ENCODE measurements around the gene GUCY1A2. TPM values are rescaled to one million over a fixed set of nuclear protein-coding genes. Genes with fewer than 3 reads are reported as not detected.
"Not testable (repeated sequence)": the region's sequence is repeated elsewhere in the genome, so short reads cannot be mapped to it uniquely, and the experiment has no call there.

GUCY1A2 gene, protein sequence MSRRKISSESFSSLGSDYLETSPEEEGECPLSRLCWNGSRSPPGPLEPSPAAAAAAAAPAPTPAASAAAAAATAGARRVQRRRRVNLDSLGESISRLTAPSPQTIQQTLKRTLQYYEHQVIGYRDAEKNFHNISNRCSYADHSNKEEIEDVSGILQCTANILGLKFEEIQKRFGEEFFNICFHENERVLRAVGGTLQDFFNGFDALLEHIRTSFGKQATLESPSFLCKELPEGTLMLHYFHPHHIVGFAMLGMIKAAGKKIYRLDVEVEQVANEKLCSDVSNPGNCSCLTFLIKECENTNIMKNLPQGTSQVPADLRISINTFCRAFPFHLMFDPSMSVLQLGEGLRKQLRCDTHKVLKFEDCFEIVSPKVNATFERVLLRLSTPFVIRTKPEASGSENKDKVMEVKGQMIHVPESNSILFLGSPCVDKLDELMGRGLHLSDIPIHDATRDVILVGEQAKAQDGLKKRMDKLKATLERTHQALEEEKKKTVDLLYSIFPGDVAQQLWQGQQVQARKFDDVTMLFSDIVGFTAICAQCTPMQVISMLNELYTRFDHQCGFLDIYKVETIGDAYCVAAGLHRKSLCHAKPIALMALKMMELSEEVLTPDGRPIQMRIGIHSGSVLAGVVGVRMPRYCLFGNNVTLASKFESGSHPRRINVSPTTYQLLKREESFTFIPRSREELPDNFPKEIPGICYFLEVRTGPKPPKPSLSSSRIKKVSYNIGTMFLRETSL
- polyA plus RNA-seq (2013, experiment 1 of 2), result 0.50 TPM
- polyA plus RNA-seq (2013, experiment 2 of 2), result 0.50 TPM

- H2BK5ac ChIP-seq (ENCODE audit: low read length), result no peak within 1 kb of the TSS
- peak within 1 kb of the TSS; percentile 47 to 86 for H3K4me3 ChIP-seq (ENCODE audit: low read length in 2 of 2)
- H3K9ac ChIP-seq (ENCODE audit: low read depth, low read length, poor library complexity), result peak within 1 kb of the TSS; percentile 44
- H3K27me3 ChIP-seq (ENCODE audit: control insufficient read depth in 3 of 3, insufficient read depth in 3 of 3, low read depth in 1 of 3, low read length in 3 of 3), result peaks cover 0 to 11% (median 3%) of the 10 kb centered on the region in 3 experiments
- DNase-seq (ENCODE audit: low spot score), result peak; percentile 38
- WGBS, 2 donors (ENCODE audit: extremely low coverage in 2 of 2, insufficient read length in 2 of 2, insufficient replicate concordance in 1 of 2), result no CpG with 5 or more reads among the region's 67 CpGs
- H2BK120ac ChIP-seq (ENCODE audit: low read depth, low read length), result no peak within 1 kb of the TSS
- H2AFZ ChIP-seq (ENCODE audit: low read length), result peak within 1 kb of the TSS; percentile 86
- H3K4ac ChIP-seq (ENCODE audit: low read length), result no peak within 1 kb of the TSS
- H4K8ac ChIP-seq (ENCODE audit: low read depth, low read length), result no peak within 1 kb of the TSS
- H3K4me2 ChIP-seq (ENCODE audit: insufficient read depth, low read length, poor library complexity, severe bottlenecking), result peak within 1 kb of the TSS; percentile 92
- H2BK15ac ChIP-seq (ENCODE audit: low read length), result peak within 1 kb of the TSS; percentile 85
- H2AK5ac ChIP-seq (ENCODE audit: low read depth, low read length), result no peak within 1 kb of the TSS
- H4K91ac ChIP-seq (ENCODE audit: low read depth, low read length, poor library complexity), result no peak within 1 kb of the TSS
- H3K14ac ChIP-seq (ENCODE audit: low read length), result peak within 1 kb of the TSS; percentile 4
- no peak within 1 kb of the TSS for H3K27ac ChIP-seq (replicated peaks; ENCODE audit: low read length)
- no peaks in the 10 kb centered on the region for H3K79me1 ChIP-seq (ENCODE audit: low read depth, low read length)
- H3K9me3 ChIP-seq (replicated peaks in 1 of 2; ENCODE audit: control insufficient read depth in 2 of 2, insufficient read depth in 1 of 2, low read depth in 1 of 2, low read length in 2 of 2), result no peaks in the 10 kb centered on the region
- no peaks in the 10 kb centered on the region for H3K36me3 ChIP-seq (replicated peaks in 1 of 2; ENCODE audit: control insufficient read depth in 2 of 2, insufficient read depth in 2 of 2, low read length in 2 of 2)
- peaks cover 3 to 9% of the 10 kb centered on the region in 2 donors for H3K4me1 ChIP-seq (ENCODE audit: control insufficient read depth in 2 of 2, insufficient read depth in 1 of 2, low read depth in 1 of 2, low read length in 2 of 2)
- H3K23ac ChIP-seq (ENCODE audit: low read depth, low read length, poor library complexity), result no peak within 1 kb of the TSS
- no peak within 1 kb of the TSS for H2BK12ac ChIP-seq (ENCODE audit: low read length)
- H3K18ac ChIP-seq (ENCODE audit: low read length), result peak within 1 kb of the TSS; percentile 91
Measured at GRCh38 chr11:107018219-107018901, at the start of gene GUCY1A2. Gene GUCY1A2 (minus strand): TSS chr11:107018476. CDS start chr11:107018055, 421 bp downstream.

- Histone ChIP-seq H3K14ac (ENCODE audit: low read length) (no peak overlapping the region), H3K27ac (replicated peaks; ENCODE audit: low read length) (no peak overlapping the region), H3K9me3 (replicated peaks in 1 of 2; ENCODE audit: control insufficient read depth in 2 of 2, insufficient read depth in 1 of 2, low read depth in 1 of 2, low read length in 2 of 2) (peaks cover 3 to 15% of the 10 kb centered on the region in 2 donors), H3K4me3 (ENCODE audit: low read length in 2 of 2) (no peak overlapping the region), H3K9ac (ENCODE audit: low read depth, low read length, poor library complexity) (no peak overlapping the region), H3K23ac (ENCODE audit: low read depth, low read length, poor library complexity) (no peak overlapping the region), H3K4me1 (ENCODE audit: control insufficient read depth in 2 of 2, insufficient read depth in 1 of 2, low read depth in 1 of 2, low read length in 2 of 2) (no peaks in the 10 kb centered on the region), H4K8ac (ENCODE audit: low read depth, low read length) (no peak overlapping the region), H2BK120ac (ENCODE audit: low read depth, low read length) (no peak overlapping the region), H3K4ac (ENCODE audit: low read length) (no peak overlapping the region), H3K36me3 (replicated peaks in 1 of 2; ENCODE audit: control insufficient read depth in 2 of 2, insufficient read depth in 2 of 2, low read length in 2 of 2) (no peaks in the 10 kb centered on the region), H2BK12ac (ENCODE audit: low read length) (no peak overlapping the region), H4K91ac (ENCODE audit: low read depth, low read length, poor library complexity) (no peak overlapping the region), H3K4me2 (ENCODE audit: insufficient read depth, low read length, poor library complexity, severe bottlenecking) (no peak overlapping the region), H2AK5ac (ENCODE audit: low read depth, low read length) (no peak overlapping the region), H3K79me1 (ENCODE audit: low read depth, low read length) (no peaks in the 10 kb centered on the region), H2BK15ac (ENCODE audit: low read length) (no peak overlapping the region), H2AFZ (ENCODE audit: low read length) (no peak overlapping the region), H3K27me3 (ENCODE audit: control insufficient read depth in 3 of 3, insufficient read depth in 3 of 3, low read depth in 1 of 3, low read length in 3 of 3) (no peaks in the 10 kb centered on the region), H2BK5ac (ENCODE audit: low read length) (no peak overlapping the region), H3K18ac (ENCODE audit: low read length) (no peak overlapping the region)
- WGBS, 2 donors (ENCODE audit: extremely low coverage in 2 of 2, insufficient read length in 2 of 2, insufficient replicate concordance in 1 of 2), result no CpG with 5 or more reads among the region's 1 CpG
- no peak for DNase-seq (ENCODE audit: low spot score)
Measured at GRCh38 chr11:107054391-107054790, 36.1 kb upstream of the GUCY1A2 start.

- no CpG with 5 or more reads among the region's 4 CpGs for WGBS, 2 donors (ENCODE audit: extremely low coverage in 2 of 2, insufficient read length in 2 of 2, insufficient replicate concordance in 1 of 2)
- H2AFZ ChIP-seq (ENCODE audit: low read length); H2BK12ac ChIP-seq (ENCODE audit: low read length); H4K8ac ChIP-seq (ENCODE audit: low read depth, low read length); H3K4ac ChIP-seq (ENCODE audit: low read length); H3K9ac ChIP-seq (ENCODE audit: low read depth, low read length, poor library complexity); H3K14ac ChIP-seq (ENCODE audit: low read length); DNase-seq (ENCODE audit: low spot score); H3K4me1 ChIP-seq (ENCODE audit: control insufficient read depth in 2 of 2, insufficient read depth in 1 of 2, low read depth in 1 of 2, low read length in 2 of 2); H3K18ac ChIP-seq (ENCODE audit: low read length); H3K4me2 ChIP-seq (ENCODE audit: insufficient read depth, low read length, poor library complexity, severe bottlenecking); H2AK5ac ChIP-seq (ENCODE audit: low read depth, low read length); H3K79me1 ChIP-seq (ENCODE audit: low read depth, low read length); H4K91ac ChIP-seq (ENCODE audit: low read depth, low read length, poor library complexity); H2BK120ac ChIP-seq (ENCODE audit: low read depth, low read length); H3K4me3 ChIP-seq (ENCODE audit: low read length in 2 of 2); H3K27me3 ChIP-seq (ENCODE audit: control insufficient read depth in 3 of 3, insufficient read depth in 3 of 3, low read depth in 1 of 3, low read length in 3 of 3); H2BK15ac ChIP-seq (ENCODE audit: low read length); H3K23ac ChIP-seq (ENCODE audit: low read depth, low read length, poor library complexity); H2BK5ac ChIP-seq (ENCODE audit: low read length); H3K27ac ChIP-seq (replicated peaks; ENCODE audit: low read length); H3K36me3 ChIP-seq (replicated peaks in 1 of 2; ENCODE audit: control insufficient read depth in 2 of 2, insufficient read depth in 2 of 2, low read length in 2 of 2): not testable (repeated sequence)
- H3K9me3 ChIP-seq (replicated peaks in 1 of 2; ENCODE audit: control insufficient read depth in 2 of 2, insufficient read depth in 1 of 2, low read depth in 1 of 2, low read length in 2 of 2), result peaks cover 3 to 15% of the 10 kb centered on the region in 2 donors
Measured at GRCh38 chr11:107051332-107051731, 33.1 kb upstream of the GUCY1A2 start.
